CD4-positive, alpha-beta T cell treated with Interleukin-4 for 1 hour (primary cell): ENCODE data around the gene MYO9B.
"Not testable (repeated sequence)": the region's sequence is repeated elsewhere in the genome, so short reads cannot be mapped to it uniquely, and the experiment has no call there.

Source experiments
- DNase-seq, 2 donors: peaks; one replicate each; pipeline ENCODE4 v3.0.0-alpha.2; 2020 to 2022

Gene MYO9B

GRCh38 chr19:17094694-17095093 is 19.1 kb downstream of the MYO9B start:
- not testable (repeated sequence) for DNase-seq

- DNase-seq: no peak
Measured at GRCh38 chr19:17095141-17095919, 19.8 kb downstream of the MYO9B start.

- DNase-seq: no peak
Measured at GRCh38 chr19:17097593-17098126, 22.1 kb downstream of the MYO9B start.

- no peak for DNase-seq
Measured at GRCh38 chr19:17098326-17098725, 22.7 kb downstream of the MYO9B start.

GRCh38 chr19:17101686-17102628 is 26.4 kb downstream of the MYO9B start:
- DNase-seq: no peak

- no peak for DNase-seq
Measured at GRCh38 chr19:17103177-17103576, 27.6 kb downstream of the MYO9B start.

- DNase-seq: no peak
Measured at GRCh38 chr19:17104679-17105078, 29.1 kb downstream of the MYO9B start.

- no peak for DNase-seq
Measured at GRCh38 chr19:17105556-17105955, 30.0 kb downstream of the MYO9B start.

- DNase-seq: not testable (repeated sequence)
Measured at GRCh38 chr19:17106964-17107363, 31.4 kb downstream of the MYO9B start.

GRCh38 chr19:17107546-17108452 is 32.2 kb downstream of the MYO9B start:
- peak in 1 of 2 donors; percentile 74 for DNase-seq

GRCh38 chr19:17108453-17108784 is 32.8 kb downstream of the MYO9B start:
- no peak for DNase-seq

- no peak for DNase-seq
Measured at GRCh38 chr19:17109300-17109699, 33.7 kb downstream of the MYO9B start.

- peak; percentile 33 to 81 for DNase-seq
Measured at GRCh38 chr19:17109962-17110598, 34.5 kb downstream of the MYO9B start.

GRCh38 chr19:17110599-17110966 is 35.0 kb downstream of the MYO9B start:
- DNase-seq: no peak

GRCh38 chr19:17111766-17112165 is 36.2 kb downstream of the MYO9B start:
- DNase-seq: no peak

- no peak for DNase-seq
Measured at GRCh38 chr19:17112271-17112670, 36.7 kb downstream of the MYO9B start.

- DNase-seq: peak in 1 of 2 donors; percentile 28
Measured at GRCh38 chr19:17112700-17113099, 37.1 kb downstream of the MYO9B start.

- no peak for DNase-seq
Measured at GRCh38 chr19:17113127-17113785, 37.7 kb downstream of the MYO9B start.

GRCh38 chr19:17114414-17114831 is 38.8 kb downstream of the MYO9B start:
- DNase-seq: no peak

- DNase-seq: no peak
Measured at GRCh38 chr19:17116996-17117702, 41.6 kb downstream of the MYO9B start.

- no peak for DNase-seq
Measured at GRCh38 chr19:17118957-17119356, 43.4 kb downstream of the MYO9B start.
